ENCODE measurements around the gene ANKRD18A. TPM values are rescaled to one million over a fixed set of nuclear protein-coding genes. Genes with fewer than 3 reads are reported as not detected.

ANKRD18A gene
- total and polyA plus RNA-seq, 2 of the 4 experiments (the other 2 are of a cell fraction) = not detected

DNA sequence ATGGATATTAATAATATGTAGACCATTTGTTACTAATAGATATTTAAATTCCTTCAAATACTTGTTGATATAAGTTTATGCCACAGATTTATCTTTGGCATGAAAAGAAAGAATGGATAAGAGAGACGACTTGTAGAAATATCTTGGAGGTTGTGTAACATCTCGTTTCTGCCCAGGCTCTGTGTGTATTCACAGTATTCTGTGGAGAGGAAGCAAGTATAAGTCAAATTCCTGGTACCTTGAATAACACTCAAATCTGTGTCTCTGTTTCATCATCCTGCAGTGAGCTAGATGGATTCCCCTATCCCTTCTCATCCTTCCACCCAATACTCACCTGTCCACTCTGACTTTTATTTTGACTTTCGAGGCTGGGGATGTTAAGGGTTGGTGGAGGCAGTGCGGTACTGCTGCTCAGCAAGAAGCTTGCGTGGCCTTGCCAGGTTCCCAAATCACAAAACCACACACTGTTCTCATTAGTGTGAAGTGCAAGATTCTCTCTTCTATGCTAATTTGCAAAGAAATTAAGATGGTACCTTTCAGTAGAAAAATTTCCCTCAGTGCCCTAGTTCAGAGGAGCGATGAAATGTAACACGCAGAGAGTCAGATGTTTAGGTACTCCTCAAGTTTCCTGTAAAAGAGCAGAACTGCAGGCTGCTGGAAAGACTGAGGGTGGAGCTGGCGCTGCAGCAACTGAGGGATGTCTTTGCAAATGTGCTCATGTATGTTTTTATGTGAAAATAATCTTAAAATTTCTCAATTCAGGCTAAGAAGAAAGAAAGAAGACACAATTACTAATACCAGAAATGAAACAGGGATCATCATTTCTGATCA is 42.6 kb upstream of the ANKRD18A start:
- no peak for TF ChIP-seq CHD1 (IDR thresholded peaks at IDR 0.05; ENCODE audit: low read depth, low read length)
- TF ChIP-seq, protein P1, sequence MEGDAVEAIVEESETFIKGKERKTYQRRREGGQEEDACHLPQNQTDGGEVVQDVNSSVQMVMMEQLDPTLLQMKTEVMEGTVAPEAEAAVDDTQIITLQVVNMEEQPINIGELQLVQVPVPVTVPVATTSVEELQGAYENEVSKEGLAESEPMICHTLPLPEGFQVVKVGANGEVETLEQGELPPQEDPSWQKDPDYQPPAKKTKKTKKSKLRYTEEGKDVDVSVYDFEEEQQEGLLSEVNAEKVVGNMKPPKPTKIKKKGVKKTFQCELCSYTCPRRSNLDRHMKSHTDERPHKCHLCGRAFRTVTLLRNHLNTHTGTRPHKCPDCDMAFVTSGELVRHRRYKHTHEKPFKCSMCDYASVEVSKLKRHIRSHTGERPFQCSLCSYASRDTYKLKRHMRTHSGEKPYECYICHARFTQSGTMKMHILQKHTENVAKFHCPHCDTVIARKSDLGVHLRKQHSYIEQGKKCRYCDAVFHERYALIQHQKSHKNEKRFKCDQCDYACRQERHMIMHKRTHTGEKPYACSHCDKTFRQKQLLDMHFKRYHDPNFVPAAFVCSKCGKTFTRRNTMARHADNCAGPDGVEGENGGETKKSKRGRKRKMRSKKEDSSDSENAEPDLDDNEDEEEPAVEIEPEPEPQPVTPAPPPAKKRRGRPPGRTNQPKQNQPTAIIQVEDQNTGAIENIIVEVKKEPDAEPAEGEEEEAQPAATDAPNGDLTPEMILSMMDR (conservative IDR thresholded peaks at IDR 0.05; ENCODE audit: low read depth, low read length) = peak; percentile 29; the same call in 1 of the 2 replicates
- TF ChIP-seq NFE2L2 (IDR thresholded peaks at IDR 0.05; ENCODE audit: low read depth, low read length) = no peak
- TF ChIP-seq MAFK (IDR thresholded peaks at IDR 0.05; ENCODE audit: low read depth, low read length) = no peak
- peak; percentile 42 for TF ChIP-seq RAD21 (IDR thresholded peaks at IDR 0.05; ENCODE audit: low read length)
- no peak for TF ChIP-seq RFX5 (IDR thresholded peaks at IDR 0.05; ENCODE audit: low read depth, low read length)
- no peak for TF ChIP-seq BHLHE40 (IDR thresholded peaks at IDR 0.05; ENCODE audit: low read depth, low read length)
- TF ChIP-seq, protein P2, sequence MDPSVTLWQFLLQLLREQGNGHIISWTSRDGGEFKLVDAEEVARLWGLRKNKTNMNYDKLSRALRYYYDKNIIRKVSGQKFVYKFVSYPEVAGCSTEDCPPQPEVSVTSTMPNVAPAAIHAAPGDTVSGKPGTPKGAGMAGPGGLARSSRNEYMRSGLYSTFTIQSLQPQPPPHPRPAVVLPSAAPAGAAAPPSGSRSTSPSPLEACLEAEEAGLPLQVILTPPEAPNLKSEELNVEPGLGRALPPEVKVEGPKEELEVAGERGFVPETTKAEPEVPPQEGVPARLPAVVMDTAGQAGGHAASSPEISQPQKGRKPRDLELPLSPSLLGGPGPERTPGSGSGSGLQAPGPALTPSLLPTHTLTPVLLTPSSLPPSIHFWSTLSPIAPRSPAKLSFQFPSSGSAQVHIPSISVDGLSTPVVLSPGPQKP (IDR thresholded peaks at IDR 0.05; ENCODE audit: borderline replicate concordance, low read depth, low read length) = no peak
- no peak overlapping the region for H3K14ac ChIP-seq (replicated peaks; ENCODE audit: low read depth, low read length)
- no peak for DNase-seq

More for the DNA sequence above, 42.6 kb upstream of the ANKRD18A start:
- ChIA-PET POLR2A (ENCODE audit: unreplicated experiment) (no interaction called here), CTCF (no interaction called here)
- H4K5ac ChIP-seq (ENCODE audit: low read depth, low read length) = no peak overlapping the region
- H2BK20ac ChIP-seq (ENCODE audit: low read depth, low read length) = no peak overlapping the region
- no peaks in the 10 kb centered on the region for H3K36me3 ChIP-seq (ENCODE audit: control insufficient read depth, insufficient read depth, low read length)
- intact Hi-C loops (cut with micrococcal nuclease) = loop anchor here (10.0 kb wide), 1 partner anchor 52 kb away; no protein-coding TSS in a partner anchor
- no peak overlapping the region for H3K4ac ChIP-seq (ENCODE audit: low read depth, low read length)
- no peak overlapping the region for H3K23ac ChIP-seq (ENCODE audit: low read depth, low read length)
- dilution Hi-C loops (cut with HindIII; ENCODE audit: low sequenced_read_pairs, unreplicated experiment) = no loop called here
- no peak overlapping the region for H3K4me3 ChIP-seq (ENCODE audit: insufficient read depth, low read depth, low read length)
- no peak overlapping the region for H3K4me2 ChIP-seq (ENCODE audit: low read depth, low read length)
- no peak overlapping the region for H3K9ac ChIP-seq (ENCODE audit: low read depth, low read length)
- no peaks in the 10 kb centered on the region for H3K9me1 ChIP-seq (ENCODE audit: insufficient read depth, low read length)
- no TSS peak for BruUV-seq (replicated peaks)
- no peak overlapping the region for H4K91ac ChIP-seq (ENCODE audit: insufficient read depth, low read depth, low read length)
- H3K79me1 ChIP-seq (ENCODE audit: low read depth in 1 of 2, low read length in 2 of 2) = no peaks in the 10 kb centered on the region
- H2BK15ac ChIP-seq (ENCODE audit: low read depth, low read length) = no peak overlapping the region
- H2AFZ ChIP-seq (replicated peaks; ENCODE audit: low read length, poor library complexity) = no peak overlapping the region
- no peak overlapping the region for H2AK9ac ChIP-seq (replicated peaks; ENCODE audit: low read depth, low read length, poor library complexity)
- WGBS, 2 experiments (ENCODE audit: extremely low coverage in 2 of 2, insufficient read length in 1 of 2) = 60% methylated on average over 1 of the region's 8 CpGs; no CpG with 5 or more reads in 1 of the 2 experiments
- no peak overlapping the region for H2AK5ac ChIP-seq (ENCODE audit: low read depth, low read length)
- H4K8ac ChIP-seq (ENCODE audit: low read depth in 2 of 2, low read length in 2 of 2) = no peak overlapping the region
- no peak for ATAC-seq (ENCODE audit: low read depth)
- no peak overlapping the region for H3K18ac ChIP-seq (ENCODE audit: low read depth, low read length)
- no peaks in the 10 kb centered on the region for H3K27me3 ChIP-seq (ENCODE audit: control insufficient read depth, insufficient read depth, low read length)
- no peaks in the 10 kb centered on the region for H4K20me1 ChIP-seq (ENCODE audit: insufficient read depth, low read length)
- no peaks in the 10 kb centered on the region for H3K4me1 ChIP-seq (ENCODE audit: control insufficient read depth, insufficient read depth, low read length)
- no peak overlapping the region for H3K27ac ChIP-seq (ENCODE audit: insufficient read depth, low read length)
- H2BK120ac ChIP-seq (ENCODE audit: low read depth, low read length) = no peak overlapping the region
- H2BK5ac ChIP-seq (ENCODE audit: low read depth, low read length, poor library complexity, severe bottlenecking) = no peak overlapping the region
- H3K9me3 ChIP-seq (ENCODE audit: control insufficient read depth, insufficient read depth, low read length) = no peaks in the 10 kb centered on the region
- H3K56ac ChIP-seq (ENCODE audit: extremely low read depth, insufficient read depth, low read length) = no peak overlapping the region
- in situ Hi-C loops (cut with MboI; ENCODE audit: low sequenced_read_pairs) = no loop called here

All from IMR-90 (cell line).